Dermis microvascular lymphatic vessel endothelial cell (primary cell): ENCODE measurements around the gene VPS37D. TPM values are rescaled to one million over a fixed set of nuclear protein-coding genes. Genes with fewer than 3 reads are reported as not detected.

Source experiments
- total RNA-seq: library from RNA; depleted of rRNA; stranded (reverse); fragments of >200 nt; gene quantifications from 2 replicates; pipeline ENCODE4 v1.2.1, GENCODE V29; 2014

Gene VPS37D
- total RNA-seq, 1 donor from 2014 or later: 2.7 TPM

Other genes with a start within 250 kb of the VPS37D start
- 4.4 and 11.0 TPM in 2 replicates for gene FZD9, start 234.1 kb upstream of the VPS37D start, total RNA-seq
- 37.2 and 37.3 TPM in 2 replicates for gene BAZ1B, start 145.5 kb upstream of the VPS37D start, total RNA-seq
- gene BCL7B, start 110.1 kb upstream of the VPS37D start, total RNA-seq: 21.3 and 24.9 TPM in 2 replicates
- 38.6 and 70.0 TPM in 2 replicates for gene TBL2, start 89.3 kb upstream of the VPS37D start, total RNA-seq
- not detected in 2 replicates for gene MLXIPL, start 43.3 kb upstream of the VPS37D start, total RNA-seq
- gene DNAJC30, start 15.6 kb downstream of the VPS37D start, total RNA-seq: 1.0 and 2.0 TPM in 2 replicates
- 33.1 and 38.0 TPM in 2 replicates for gene BUD23, start 15.8 kb downstream of the VPS37D start, total RNA-seq
- 7.0 and 7.2 TPM in 2 replicates for gene STX1A, start 51.8 kb downstream of the VPS37D start, total RNA-seq
- gene ABHD11, start 71.0 kb downstream of the VPS37D start, total RNA-seq: 7.1 and 7.7 TPM in 2 replicates
- 0.13 and 0.26 TPM in 2 replicates for gene CLDN3, start 102.4 kb downstream of the VPS37D start, total RNA-seq
- under 0.01 and 0.25 TPM in 2 replicates for gene CLDN4, start 163.2 kb downstream of the VPS37D start, total RNA-seq
- gene METTL27, start 174.7 kb downstream of the VPS37D start, total RNA-seq: 0.90 and 1.0 TPM in 2 replicates
- not detected in 2 replicates for gene TMEM270, start 193.3 kb downstream of the VPS37D start, total RNA-seq